T-helper 22 cell (primary cell): ENCODE results near the gene TBC1D28.
"Not testable (repeated sequence)": the region's sequence is repeated elsewhere in the genome, so short reads cannot be mapped to it uniquely, and the experiment has no call there.

Experiments
- DNase-seq: peaks from one replicate; pipeline ENCODE4 v3.0.0-alpha.2; 2020; ENCODE audit warnings: low read depth

Gene TBC1D28

GRCh38 chr17:18613016-18613415 is 31.2 kb downstream of the TBC1D28 start:
- DNase-seq = not testable (repeated sequence)

- DNase-seq = not testable (repeated sequence)
These were observed 51.1 kb downstream of the TBC1D28 start for GRCh38 chr17:18593138-18593537.
